Breast epithelium (tissue), 3 donors: ENCODE data around the gene GPAT3.

Experiments used
- CTCF ChIP-seq, 3 donors: fragments of 450-650 bp; IDR thresholded peaks; one replicate each; pipeline ENCODE4 v1.5.1; 2016 to 2017; ENCODE audit warnings: antibody characterized with exemption in 3 of 3, mild to moderate bottlenecking in 3 of 3, moderate library complexity in 3 of 3
- POLR2A ChIP-seq: fragments of 450-650 bp; IDR thresholded peaks from one replicate; pipeline ENCODE4 v1.6.1; 2016; ENCODE audit warnings: antibody characterized with exemption, mild to moderate bottlenecking, moderate library complexity
- POLR2AphosphoS5 ChIP-seq, 3 donors: sonication (generic); formaldehyde crosslinking; IDR thresholded peaks; one replicate each; pipeline ENCODE4 v1.6.1; 2017; ENCODE audit warnings: antibody characterized with exemption in 3 of 3

- no peak for TF ChIP-seq POLR2A
- TF ChIP-seq CTCF (IDR thresholded peaks at IDR 0.05) = no peak
- no peak for TF ChIP-seq POLR2AphosphoS5 (IDR thresholded peaks at IDR 0.05)
These were observed 8.2 kb upstream of the GPAT3 start for GRCh38 chr4:83527671-83528070.
